HCT116 (cell line): ENCODE measurements around the gene HLA-DRB1. TPM values are rescaled to one million over a fixed set of nuclear protein-coding genes. Genes with fewer than 3 reads are reported as not detected.

Experiments used
- ATAC-seq: fragments of 200-7000 bp; cut with Tn5 transposase; 2 replicates; pipeline ENCODE4 v1.9.1; 2020; ENCODE audit warnings: mild to moderate bottlenecking, moderate library complexity
- BruUV-seq: library from RNA; stranded (reverse); fragments of 400-500 nt; replicated peaks from 2 replicates; lab custom pipeline; 2021; lab: Mats Ljungman, UMichigan
- CTCF ChIA-PET: fragments of 300-600 bp; sonication (Branson Sonifier 250); formaldehyde crosslinking; loops from one replicate; lab custom pipeline; 2021; ENCODE audit warnings: antibody characterized with exemption; lab: Charles Lee
- POLR2A ChIA-PET: fragments of 300-600, 350-600 bp; sonication (Branson Sonifier 250); formaldehyde crosslinking; loops from one replicate; lab custom pipeline; 2021; ENCODE audit warnings: antibody characterized with exemption; lab: Charles Lee
- RAD21 ChIA-PET, 2 experiments: fragments of 300-600 bp; sonication (Branson Sonifier 250); formaldehyde crosslinking; loops; one replicate each; lab custom pipeline; 2023; ENCODE audit warnings: low total read pairs in 2 of 2; ENCODE audit not compliant: uncharacterized antibody in 2 of 2, unreplicated experiment in 2 of 2, low non-redundant PET in 1 of 2; lab: Charles Lee
- DNase-seq: peaks from one replicate; pipeline ENCODE4 v3.0.0-alpha.2; 2010; ENCODE audit warnings: low read depth, low spot score
- H2AFZ ChIP-seq: fragments of 200-600 bp; shearing (Covaris generic), sonication (generic); 2 replicates; pipeline ENCODE4 v1.6.1; 2017; ENCODE audit warnings: low read depth, mixed run types, mixed read lengths, antibody characterized with exemption, low read length; ENCODE audit not compliant: poor library complexity, severe bottlenecking
- H3K27ac ChIP-seq: 2 replicates; pipeline ENCODE4 v1.5.1; 2012; ENCODE audit warnings: low read depth, low read length
- H3K27me3 ChIP-seq: fragments of 200-600 bp; sonication (generic); 2 replicates; pipeline ENCODE4 v1.6.1; 2016; ENCODE audit warnings: mixed run types, low read length, mixed read lengths; ENCODE audit not compliant: insufficient read depth
- H3K36me3 ChIP-seq, 2 experiments: fragments of 200-500 bp in 1 of 2; fragments of 200-600 bp in 1 of 2; sonication (Bioruptor generic) in 1 of 2; sonication (generic) in 1 of 2; 2 replicates each; pipeline versions ENCODE4 v1.5.1 to v1.6.1; 2014 to 2016; ENCODE audit warnings: low read length in 2 of 2, inconsistent platforms in 1 of 2, mixed read lengths in 1 of 2, mixed run types in 1 of 2; ENCODE audit not compliant: insufficient read depth in 2 of 2, control insufficient read depth in 1 of 2
- H3K4me1 ChIP-seq, 2 experiments: fragments of 200-600 bp in 1 of 2; sonication (generic) in 1 of 2; 2 replicates each; pipeline versions ENCODE4 v1.5.1 to v1.6.1; 2012 to 2017; ENCODE audit warnings: low read length in 2 of 2, inconsistent platforms in 1 of 2, mild to moderate bottlenecking in 1 of 2, mixed read lengths in 1 of 2, mixed run types in 1 of 2, moderate library complexity in 1 of 2; ENCODE audit not compliant: insufficient read depth in 2 of 2, control insufficient read depth in 1 of 2
- H3K4me2 ChIP-seq: fragments of 200-600 bp; sonication (generic); 2 replicates; pipeline ENCODE4 v1.6.1; 2017; ENCODE audit warnings: mixed run types, low read length, mixed read lengths
- H3K4me3 ChIP-seq, 2 experiments: fragments of 200-600 bp in 1 of 2; sonication (generic) in 1 of 2; replicated peaks in 1 of 2; 2 replicates each; pipeline ENCODE4 v1.5.1; 2011 to 2016; ENCODE audit warnings: low read length in 2 of 2, control low read depth in 1 of 2, low read depth in 1 of 2, mild to moderate bottlenecking in 1 of 2, mixed read lengths in 1 of 2, mixed run types in 1 of 2
- H3K79me2 ChIP-seq: fragments of 200-600 bp; sonication (generic); 2 replicates; pipeline ENCODE4 v1.6.1; 2017; ENCODE audit warnings: mild to moderate bottlenecking, mixed run types, low read length, moderate library complexity, mixed read lengths; ENCODE audit not compliant: insufficient read depth
- H3K9ac ChIP-seq: fragments of 200-600 bp; sonication (generic); 2 replicates; pipeline ENCODE4 v1.6.1; 2016; ENCODE audit warnings: low read length, mixed read lengths
- H3K9me2 ChIP-seq: fragments of 200-600 bp; sonication (generic), shearing (Covaris generic); 2 replicates; pipeline ENCODE4 v1.6.1; 2017; ENCODE audit warnings: mixed run types, mild to moderate bottlenecking, moderate library complexity; ENCODE audit not compliant: insufficient read depth
- H3K9me3 ChIP-seq, 2 experiments: fragments of 200-500 bp in 1 of 2; fragments of 200-600 bp in 1 of 2; sonication (Bioruptor generic) in 1 of 2; sonication (generic) in 1 of 2; 2 replicates each; pipeline ENCODE4 v1.6.1; 2014 to 2017; ENCODE audit warnings: low read length in 2 of 2, mixed read lengths in 2 of 2, inconsistent platforms in 1 of 2, low read depth in 1 of 2, mild to moderate bottlenecking in 1 of 2, mixed run types in 1 of 2, moderate library complexity in 1 of 2; ENCODE audit not compliant: control insufficient read depth in 1 of 2, insufficient read depth in 1 of 2
- H4K20me1 ChIP-seq: fragments of 200-600 bp; sonication (generic), shearing (Covaris generic); 2 replicates; pipeline ENCODE4 v1.6.1; 2017; ENCODE audit warnings: mixed run types, mild to moderate bottlenecking, moderate library complexity; ENCODE audit not compliant: insufficient read depth
- CEBPB ChIP-seq: IDR thresholded peaks from 2 replicates; pipeline ENCODE4 v1.6.1; 2012; ENCODE audit warnings: low read depth
- EZH2 ChIP-seq: fragments of 200-600 bp; sonication (generic); IDR thresholded peaks from 2 replicates; pipeline ENCODE4 v1.6.1; 2017; ENCODE audit warnings: antibody characterized with exemption, mixed run types
- EZH2phosphoT487 ChIP-seq: fragments of 200-600 bp; IDR thresholded peaks from 2 replicates; pipeline ENCODE4 v1.6.1; 2018; ENCODE audit warnings: antibody characterized with exemption, borderline replicate concordance
- FOSL1 ChIP-seq: IDR thresholded peaks from 2 replicates; pipeline ENCODE4 v1.6.1; 2012; ENCODE audit warnings: low read depth
- RAD21 ChIP-seq: IDR thresholded peaks from 2 replicates; pipeline ENCODE4 v1.6.1; 2012; ENCODE audit warnings: low read depth, mild to moderate bottlenecking
- SRF ChIP-seq: IDR thresholded peaks from 2 replicates; pipeline ENCODE4 v1.6.1; 2012; ENCODE audit warnings: low read depth
- ZFX ChIP-seq: fragments of 450-650 bp; IDR thresholded peaks from 2 replicates; pipeline ENCODE4 v1.6.1; 2017
- ZNF274 ChIP-seq: fragments of 200-500 bp; sonication (Bioruptor generic); IDR thresholded peaks from 2 replicates; pipeline ENCODE4 v1.6.1; 2014; ENCODE audit warnings: mild to moderate bottlenecking, low read depth, low read length, inconsistent platforms
- intact Hi-C: fragments of 100-400 bp; cut with micrococcal nuclease; formaldehyde crosslinking; loops from 2 replicates; pipeline ENCODE4 v1.10.0; 2022
- total RNA-seq: library from RNA; stranded (reverse); gene quantifications from one replicate; pipeline ENCODE4 v1.2.1, GENCODE V29; 2021; ENCODE audit not compliant: unreplicated experiment
- TF ChIP-seq, protein P1 (sequence below): IDR thresholded peaks from 2 replicates; pipeline ENCODE4 v1.6.1; 2011; ENCODE audit warnings: mild to moderate bottlenecking, low read length, moderate library complexity; ENCODE audit not compliant: insufficient replicate concordance; ENCODE audit errors: extremely low read depth
- TF ChIP-seq, protein P2 (sequence below): IDR thresholded peaks from 2 replicates; pipeline ENCODE4 v1.6.1; 2012

HLA-DRB1 gene
- total RNA-seq, 1 experiment from 2014 or later = 2.7 TPM

DNA sequence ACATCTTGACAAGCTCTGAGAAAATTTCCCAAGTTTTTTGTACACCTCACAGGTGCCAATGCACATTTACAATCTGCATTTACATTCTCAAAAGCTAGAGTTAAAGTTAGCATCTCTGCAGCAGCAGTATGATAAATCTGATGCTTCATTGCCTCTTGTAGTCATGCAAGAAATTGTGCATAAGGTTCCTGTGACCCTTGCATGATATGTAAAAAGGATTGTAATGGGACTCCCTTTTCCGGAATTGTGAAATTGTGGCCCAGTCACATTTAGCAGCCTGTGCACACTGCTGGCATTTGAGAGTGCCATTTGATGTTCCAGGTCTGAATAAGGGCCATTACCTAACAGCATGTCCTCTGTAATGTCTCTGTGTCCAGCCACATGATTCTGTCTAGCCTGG is 24.1 kb downstream of the HLA-DRB1 start:
- Histone ChIP-seq H4K20me1 (no peaks in the 10 kb centered on the region), H3K4me3 (no peak overlapping the region), H3K4me1 (no peaks in the 10 kb centered on the region)
- POLR2A ChIA-PET = no interaction called here
- DNase-seq (no peak), ATAC-seq (no peak)
- no peak for TF ChIP-seq EZH2
- TF ChIP-seq CEBPB = no peak
- TF ChIP-seq ZNF274 = no peak
- no peak for TF ChIP-seq SRF
- no peak for TF ChIP-seq RAD21
- TF ChIP-seq FOSL1 = no peak
- no peak for TF ChIP-seq EZH2phosphoT487
- TF ChIP-seq ZFX = no peak
- TF ChIP-seq, protein P1, sequence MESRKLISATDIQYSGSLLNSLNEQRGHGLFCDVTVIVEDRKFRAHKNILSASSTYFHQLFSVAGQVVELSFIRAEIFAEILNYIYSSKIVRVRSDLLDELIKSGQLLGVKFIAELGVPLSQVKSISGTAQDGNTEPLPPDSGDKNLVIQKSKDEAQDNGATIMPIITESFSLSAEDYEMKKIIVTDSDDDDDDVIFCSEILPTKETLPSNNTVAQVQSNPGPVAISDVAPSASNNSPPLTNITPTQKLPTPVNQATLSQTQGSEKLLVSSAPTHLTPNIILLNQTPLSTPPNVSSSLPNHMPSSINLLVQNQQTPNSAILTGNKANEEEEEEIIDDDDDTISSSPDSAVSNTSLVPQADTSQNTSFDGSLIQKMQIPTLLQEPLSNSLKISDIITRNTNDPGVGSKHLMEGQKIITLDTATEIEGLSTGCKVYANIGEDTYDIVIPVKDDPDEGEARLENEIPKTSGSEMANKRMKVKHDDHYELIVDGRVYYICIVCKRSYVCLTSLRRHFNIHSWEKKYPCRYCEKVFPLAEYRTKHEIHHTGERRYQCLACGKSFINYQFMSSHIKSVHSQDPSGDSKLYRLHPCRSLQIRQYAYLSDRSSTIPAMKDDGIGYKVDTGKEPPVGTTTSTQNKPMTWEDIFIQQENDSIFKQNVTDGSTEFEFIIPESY = no peak
- TF ChIP-seq, protein P2, sequence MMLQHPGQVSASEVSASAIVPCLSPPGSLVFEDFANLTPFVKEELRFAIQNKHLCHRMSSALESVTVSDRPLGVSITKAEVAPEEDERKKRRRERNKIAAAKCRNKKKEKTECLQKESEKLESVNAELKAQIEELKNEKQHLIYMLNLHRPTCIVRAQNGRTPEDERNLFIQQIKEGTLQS = no peak
- TF ChIP-seq, all 23 proteins: peak for 0
- no peaks in the 10 kb centered on the region for H3K36me3 ChIP-seq
- no peak overlapping the region for H3K9ac ChIP-seq
- H3K79me2 ChIP-seq = no peaks in the 10 kb centered on the region
- H3K9me3 ChIP-seq = no peaks in the 10 kb centered on the region
- H3K4me2 ChIP-seq = no peak overlapping the region
- BruUV-seq = no TSS peak
- H3K9me2 ChIP-seq = no peaks in the 10 kb centered on the region
- H3K27me3 ChIP-seq = no peaks in the 10 kb centered on the region
- H2AFZ ChIP-seq = no peak overlapping the region
- RAD21 ChIA-PET = no interaction called here
- CTCF ChIA-PET = no interaction called here
- no peak overlapping the region for H3K27ac ChIP-seq
- intact Hi-C loops = no loop called here
